ENCODE data around the gene GLI1. TPM values are rescaled to one million over a fixed set of nuclear protein-coding genes. Genes with fewer than 3 reads are reported as not detected.

GLI1 gene
- total and polyA plus RNA-seq, 2 of the 13 experiments (the other 11 are each of a cell fraction or from before 2014, with no cell fraction given) = 0.09 to 0.20 TPM

GRCh38 chr12:57434517-57435223, 24.9 kb upstream of the GLI1 start, which contains the start of gene INHBC (continued):
- TF ChIP-seq MBNL3 (CRISPR knock-in tag; conservative IDR thresholded peaks at IDR 0.05) (no peak), ZNF143 (CRISPR knock-in tag; IDR thresholded peaks at IDR 0.05) (no peak), ZFP37 (CRISPR knock-in tag; IDR thresholded peaks at IDR 0.05; ENCODE audit: borderline replicate concordance) (no peak), ZNF644 (CRISPR knock-in tag; IDR thresholded peaks at IDR 0.05; ENCODE audit: low read depth) (no peak), TRAFD1 (CRISPR knock-in tag; IDR thresholded peaks at IDR 0.05; ENCODE audit: borderline replicate concordance) (no peak), RBFOX2 (IDR thresholded peaks at IDR 0.05; ENCODE audit: low read depth, low read length) (no peak), SCMH1 (CRISPR knock-in tag; IDR thresholded peaks at IDR 0.05; ENCODE audit: borderline replicate concordance) (no peak), ZBTB42 (CRISPR knock-in tag; IDR thresholded peaks at IDR 0.05) (no peak), ZNF614 (CRISPR knock-in tag; IDR thresholded peaks at IDR 0.05; ENCODE audit: borderline replicate concordance) (no peak), ZNF709 (CRISPR knock-in tag; IDR thresholded peaks at IDR 0.05) (no peak), AHR (CRISPR knock-in tag; IDR thresholded peaks at IDR 0.05) (0 out of 2 replicates have a peak, but pooled peaks have one; percentile 19), RBAK (CRISPR knock-in tag; IDR thresholded peaks at IDR 0.05) (no peak), THAP9 (CRISPR knock-in tag; IDR thresholded peaks at IDR 0.05; ENCODE audit: borderline replicate concordance) (peak; percentile 66; the same call in 1 of the 2 replicates), MTA1 (CRISPR knock-in tag; IDR thresholded peaks at IDR 0.05; ENCODE audit: borderline replicate concordance) (peak; percentile 79; the same call in 1 of the 2 replicates), ZNF382 (CRISPR knock-in tag; IDR thresholded peaks at IDR 0.05; ENCODE audit: borderline replicate concordance) (no peak), REXO4 (CRISPR knock-in tag; IDR thresholded peaks at IDR 0.05; ENCODE audit: borderline replicate concordance) (no peak), RELA (CRISPR knock-in tag; IDR thresholded peaks at IDR 0.05) (peak; percentile 84; the same call in 1 of the 2 replicates)
- TF ChIP-seq, protein P1, sequence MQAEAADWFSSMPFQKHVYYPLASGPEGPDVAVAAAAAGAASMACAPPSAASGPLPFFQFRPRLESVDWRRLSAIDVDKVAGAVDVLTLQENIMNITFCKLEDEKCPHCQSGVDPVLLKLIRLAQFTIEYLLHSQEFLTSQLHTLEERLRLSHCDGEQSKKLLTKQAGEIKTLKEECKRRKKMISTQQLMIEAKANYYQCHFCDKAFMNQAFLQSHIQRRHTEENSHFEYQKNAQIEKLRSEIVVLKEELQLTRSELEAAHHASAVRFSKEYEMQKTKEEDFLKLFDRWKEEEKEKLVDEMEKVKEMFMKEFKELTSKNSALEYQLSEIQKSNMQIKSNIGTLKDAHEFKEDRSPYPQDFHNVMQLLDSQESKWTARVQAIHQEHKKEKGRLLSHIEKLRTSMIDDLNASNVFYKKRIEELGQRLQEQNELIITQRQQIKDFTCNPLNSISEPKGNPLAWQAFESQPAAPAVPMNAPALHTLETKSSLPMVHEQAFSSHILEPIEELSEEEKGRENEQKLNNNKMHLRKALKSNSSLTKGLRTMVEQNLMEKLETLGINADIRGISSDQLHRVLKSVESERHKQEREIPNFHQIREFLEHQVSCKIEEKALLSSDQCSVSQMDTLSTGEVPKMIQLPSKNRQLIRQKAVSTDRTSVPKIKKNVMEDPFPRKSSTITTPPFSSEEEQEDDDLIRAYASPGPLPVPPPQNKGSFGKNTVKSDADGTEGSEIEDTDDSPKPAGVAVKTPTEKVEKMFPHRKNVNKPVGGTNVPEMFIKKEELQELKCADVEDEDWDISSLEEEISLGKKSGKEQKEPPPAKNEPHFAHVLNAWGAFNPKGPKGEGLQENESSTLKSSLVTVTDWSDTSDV (CRISPR knock-in tag; IDR thresholded peaks at IDR 0.05) = peak; percentile 62; the same call in 1 of the 2 replicates
- TF ChIP-seq, protein P2, sequence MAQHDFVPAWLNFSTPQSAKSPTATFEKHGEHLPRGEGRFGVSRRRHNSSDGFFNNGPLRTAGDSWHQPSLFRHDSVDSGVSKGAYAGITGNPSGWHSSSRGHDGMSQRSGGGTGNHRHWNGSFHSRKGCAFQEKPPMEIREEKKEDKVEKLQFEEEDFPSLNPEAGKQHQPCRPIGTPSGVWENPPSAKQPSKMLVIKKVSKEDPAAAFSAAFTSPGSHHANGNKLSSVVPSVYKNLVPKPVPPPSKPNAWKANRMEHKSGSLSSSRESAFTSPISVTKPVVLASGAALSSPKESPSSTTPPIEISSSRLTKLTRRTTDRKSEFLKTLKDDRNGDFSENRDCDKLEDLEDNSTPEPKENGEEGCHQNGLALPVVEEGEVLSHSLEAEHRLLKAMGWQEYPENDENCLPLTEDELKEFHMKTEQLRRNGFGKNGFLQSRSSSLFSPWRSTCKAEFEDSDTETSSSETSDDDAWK (CRISPR knock-in tag; IDR thresholded peaks at IDR 0.05) = no peak

All from HepG2 (cell line).